Lower leg skin (tissue), 3 donors: ENCODE data around the gene ECM1.

Source experiments
- CTCF ChIP-seq, 3 donors: fragments of 450-650 bp; IDR thresholded peaks; one replicate each; pipeline ENCODE4 v1.5.1; 2016; ENCODE audit warnings: antibody characterized with exemption in 3 of 3, mild to moderate bottlenecking in 3 of 3, moderate library complexity in 2 of 3
- POLR2A ChIP-seq, 2 donors: fragments of 450-650 bp; IDR thresholded peaks; one replicate each; pipeline ENCODE4 v1.6.1; 2016 to 2017; ENCODE audit warnings: antibody characterized with exemption in 2 of 2, mild to moderate bottlenecking in 1 of 2, moderate library complexity in 1 of 2

- no peak for TF ChIP-seq CTCF (IDR thresholded peaks at IDR 0.05)
- TF ChIP-seq POLR2A (IDR thresholded peaks at IDR 0.05) = no peak
Measured at GRCh38 chr1:150529017-150529416, 21.1 kb downstream of the ECM1 start.
